Superior temporal gyrus (tissue), 1 donor: ENCODE measurements around the gene LDLRAD4.

Experiments used
- DNase-seq: peaks from one replicate; pipeline ENCODE4 v3.0.0-alpha.2; 2016; ENCODE audit errors: extremely low spot score

Gene LDLRAD4

DNA sequence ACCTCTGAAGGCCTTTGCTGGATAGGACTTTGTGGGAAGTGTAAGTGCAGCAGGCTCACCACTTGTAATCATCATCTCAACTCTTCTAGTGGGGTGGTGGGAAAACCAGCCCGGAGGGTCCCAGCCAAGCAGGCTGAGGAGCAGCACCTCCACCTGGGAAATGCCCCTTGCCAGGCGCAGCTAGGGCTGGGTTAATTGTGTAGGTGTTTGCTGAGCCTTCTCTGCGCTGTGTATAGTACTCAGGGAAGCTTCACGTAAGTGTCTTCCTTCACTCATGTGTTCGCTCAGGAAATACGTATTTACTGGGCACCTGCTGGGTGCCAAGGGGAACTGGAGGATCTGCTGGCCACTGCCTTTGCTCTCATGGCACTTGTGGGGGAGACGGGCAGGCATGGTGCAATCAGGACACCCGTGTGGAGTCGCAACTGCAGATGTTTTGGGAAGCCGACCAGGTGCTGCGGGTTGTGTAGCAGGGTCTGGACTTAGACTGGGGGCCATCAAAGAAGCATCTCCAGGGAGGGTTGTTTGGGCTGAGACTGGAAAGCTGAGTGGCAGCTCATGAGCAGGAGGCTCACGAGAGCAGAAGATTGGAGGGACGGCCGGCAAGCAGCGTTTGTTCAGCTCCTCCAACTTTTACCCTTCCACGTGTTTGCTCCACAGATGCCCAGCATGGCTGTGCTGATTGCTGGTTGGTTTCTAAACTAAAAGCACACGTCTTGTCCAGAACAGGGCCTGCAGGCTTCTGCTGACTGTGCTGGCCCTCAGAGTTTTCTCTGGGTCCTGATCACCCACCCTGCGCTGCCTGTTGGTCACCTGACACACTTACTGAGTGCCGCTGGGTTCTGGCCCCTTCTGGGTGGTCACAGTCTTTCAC, 164.6 kb downstream of the LDLRAD4 start:
- DNase-seq = no peak

- DNase-seq = no peak
These were observed 168.6 kb downstream of the LDLRAD4 start for GRCh38 chr18:13386891-13387801.

GRCh38 chr18:13387855-13388548, 169.4 kb downstream of the LDLRAD4 start:
- no peak for DNase-seq

DNA sequence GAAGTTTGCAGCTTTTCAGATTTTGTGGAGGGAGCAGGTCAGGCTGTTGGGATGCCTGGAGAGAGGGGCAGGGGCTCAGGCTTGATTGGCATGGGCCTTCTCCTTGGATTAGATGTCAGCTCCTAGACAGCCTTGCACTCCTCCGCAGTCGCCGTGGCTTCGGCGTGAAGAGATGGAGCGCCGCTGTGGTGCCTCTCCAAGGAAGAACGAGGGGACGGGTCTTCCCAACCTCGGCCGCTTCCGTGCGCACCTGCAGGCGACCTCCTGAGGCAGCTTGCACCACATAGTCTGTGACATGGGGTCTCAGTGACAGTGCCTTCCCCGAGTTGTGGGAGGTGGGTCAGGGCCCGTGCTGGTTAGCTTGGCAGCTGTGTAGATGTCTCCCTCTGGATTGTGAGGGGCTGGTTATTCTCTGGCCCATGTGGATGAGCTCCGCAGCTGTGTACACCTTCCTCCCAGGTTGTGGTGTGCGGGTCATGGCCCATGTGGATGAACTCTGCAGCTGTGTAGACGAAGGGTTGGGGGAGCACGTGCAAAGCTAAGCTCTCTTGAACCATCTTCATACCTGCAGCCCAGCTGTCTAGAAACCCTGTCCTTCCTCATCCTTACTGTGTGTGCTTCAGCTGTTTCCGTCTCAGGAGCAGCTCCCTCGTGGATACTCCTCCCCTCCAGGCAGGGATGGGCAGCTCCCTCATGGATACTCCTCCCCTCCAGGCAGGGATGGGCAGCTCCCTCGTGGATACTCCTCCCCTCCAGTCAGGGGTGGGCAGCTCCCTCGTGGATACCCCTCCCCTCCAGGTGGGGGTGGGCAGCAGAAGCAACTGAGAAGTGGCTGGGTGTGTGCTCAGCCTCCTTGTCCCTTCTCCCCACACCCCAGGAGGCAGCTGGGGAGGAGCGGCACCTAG, 170.3 kb downstream of the LDLRAD4 start:
- no peak for DNase-seq

- DNase-seq = no peak
These were observed 171.1 kb downstream of the LDLRAD4 start for GRCh38 chr18:13389491-13390131.

GRCh38 chr18:13390196-13390595, 171.6 kb downstream of the LDLRAD4 start:
- DNase-seq = no peak

DNA sequence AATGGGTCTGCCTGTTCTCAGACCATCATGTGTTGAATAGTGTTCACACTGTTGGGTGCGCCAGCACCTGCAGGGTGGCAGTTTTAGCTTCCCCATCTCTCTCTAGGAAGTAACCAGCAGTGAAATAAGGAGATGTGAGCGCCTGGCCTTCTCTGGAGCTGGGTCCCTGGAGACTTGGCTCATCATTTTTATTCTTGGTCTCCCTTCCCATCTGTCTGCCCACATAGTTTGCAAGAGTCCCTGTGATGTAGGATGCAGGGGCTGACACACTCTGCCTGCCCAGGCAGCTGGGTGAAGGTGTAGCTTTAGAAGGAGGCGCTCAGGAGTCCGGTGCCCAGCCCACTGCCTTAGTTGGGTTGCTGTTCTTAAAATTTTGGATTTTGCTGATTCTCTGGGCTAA, 172.2 kb downstream of the LDLRAD4 start:
- no peak for DNase-seq

- DNase-seq = no peak
These were observed 173.6 kb downstream of the LDLRAD4 start for GRCh38 chr18:13392029-13392750.

- no peak for DNase-seq
These were observed 174.3 kb downstream of the LDLRAD4 start for GRCh38 chr18:13392899-13393298.

- no peak for DNase-seq
These were observed 174.8 kb downstream of the LDLRAD4 start for GRCh38 chr18:13393338-13393737.

- no peak for DNase-seq
These were observed 176.2 kb downstream of the LDLRAD4 start for GRCh38 chr18:13394801-13395200.

- no peak for DNase-seq
These were observed 177.0 kb downstream of the LDLRAD4 start for GRCh38 chr18:13395577-13395976.

DNA sequence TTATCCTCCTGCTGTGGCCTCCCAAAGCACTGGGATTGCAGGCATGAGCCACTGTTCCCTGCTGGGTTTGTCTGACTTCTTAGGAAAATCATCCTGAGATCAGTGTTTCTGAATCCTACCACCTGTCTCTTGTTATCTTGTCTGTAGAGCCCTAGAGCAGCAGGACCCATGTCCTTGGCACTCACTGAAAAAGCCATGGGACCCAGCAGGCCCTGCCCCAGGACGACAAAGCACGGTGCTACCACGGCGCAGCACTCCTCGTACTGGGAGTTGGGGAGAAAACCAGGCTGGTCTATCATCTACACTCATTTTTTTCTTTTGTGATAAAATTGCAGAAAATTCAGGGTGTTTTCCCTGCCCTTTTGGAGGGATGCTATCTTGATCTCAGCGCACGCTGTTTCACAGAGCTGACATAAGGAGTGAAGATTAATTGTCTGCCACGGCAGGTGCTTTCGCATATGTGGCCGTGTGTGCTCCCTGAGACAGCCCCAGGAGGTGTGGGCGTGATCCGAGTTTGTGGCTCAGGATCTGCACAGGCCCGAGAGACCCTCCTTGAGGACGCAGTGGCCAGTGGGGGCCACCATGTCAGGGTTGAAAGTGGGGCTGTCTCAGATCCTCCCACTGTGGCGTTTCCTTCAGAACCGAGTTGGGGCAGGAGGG, 179.1 kb downstream of the LDLRAD4 start:
- DNase-seq = no peak

DNA sequence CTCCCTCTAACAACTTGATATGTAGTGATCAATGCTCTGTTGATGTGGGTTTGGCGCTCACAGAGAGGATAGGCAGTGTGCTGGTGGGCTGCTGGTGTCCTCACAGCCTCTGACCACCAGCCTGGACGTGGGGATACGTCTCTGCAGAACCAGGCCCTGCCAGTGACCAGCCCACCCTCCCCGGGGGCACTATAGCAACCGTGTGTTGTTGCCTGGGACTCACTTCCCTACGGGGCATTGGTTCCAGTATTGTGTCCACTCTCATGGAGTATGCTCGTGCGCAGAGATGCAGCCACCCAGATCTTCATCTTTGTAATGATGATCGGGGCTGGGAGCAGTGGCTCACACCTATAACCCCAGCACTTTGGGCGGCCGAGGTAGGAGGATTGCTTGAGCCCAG, 180.1 kb downstream of the LDLRAD4 start:
- no peak for DNase-seq

DNA sequence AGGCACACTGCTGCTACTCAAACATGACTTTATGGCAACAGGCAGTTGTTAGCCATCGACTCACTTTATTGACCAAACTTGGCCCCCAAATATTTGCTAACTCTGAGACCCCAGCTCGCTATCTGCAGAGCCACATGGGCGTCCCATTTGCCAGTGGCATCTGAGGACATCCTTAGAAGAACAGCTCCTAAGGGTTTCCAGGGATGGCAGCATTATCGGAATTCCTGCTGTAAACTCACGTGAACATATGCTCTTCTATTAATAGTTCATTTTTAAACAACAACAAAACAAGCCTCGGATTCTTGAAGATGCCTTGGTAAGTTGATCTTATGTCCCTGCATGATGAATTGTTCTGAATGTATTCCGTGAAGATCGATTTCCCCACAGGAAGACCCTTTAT, 181.0 kb downstream of the LDLRAD4 start:
- no peak for DNase-seq

DNA sequence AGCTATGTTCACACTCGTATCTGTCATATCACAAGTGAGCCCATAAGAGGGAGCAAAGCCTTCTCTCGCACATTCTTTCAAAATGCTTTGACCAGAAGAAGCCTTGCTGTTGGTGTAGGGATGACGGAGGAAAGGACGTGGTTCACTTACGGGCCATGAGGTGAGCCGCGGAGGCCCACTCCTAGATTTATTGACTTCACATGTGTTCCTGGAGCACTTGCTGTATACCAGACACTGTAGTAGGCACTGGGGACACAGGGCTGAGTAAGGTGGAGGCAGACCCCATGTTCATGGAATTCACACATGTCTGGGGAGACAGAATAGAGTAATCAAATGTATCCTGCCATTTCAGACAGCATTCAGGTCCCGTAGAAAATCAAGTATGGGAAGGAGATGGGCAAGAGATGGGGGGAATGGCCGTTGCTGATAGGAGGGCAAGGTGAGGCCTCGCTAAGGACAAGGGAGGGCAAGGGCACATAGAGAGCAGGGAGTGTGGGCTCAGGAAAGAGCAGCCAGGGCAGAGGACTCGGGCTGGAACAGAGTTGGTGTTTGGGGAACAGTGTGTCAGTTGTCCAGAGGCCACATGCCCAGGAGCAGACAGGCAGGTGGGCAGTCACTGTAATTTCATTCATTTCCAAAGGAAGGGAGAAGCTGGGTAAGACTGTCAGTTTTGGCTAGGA, 182.2 kb downstream of the LDLRAD4 start:
- no peak for DNase-seq

- DNase-seq = no peak
These were observed 182.8 kb downstream of the LDLRAD4 start for GRCh38 chr18:13401404-13401803.

GRCh38 chr18:13401826-13402225, 183.3 kb downstream of the LDLRAD4 start:
- no peak for DNase-seq
